Left ventricle myocardium inferior (tissue), 1 donor: ENCODE measurements around the gene ZNF254. TPM values are rescaled to one million over a fixed set of nuclear protein-coding genes. Genes with fewer than 3 reads are reported as not detected.

Source experiments
- DNase-seq: peaks from one replicate; pipeline ENCODE4 v3.0.0-alpha.2; 2020
- H3K27ac ChIP-seq: fragments of 200-600 bp; replicated peaks from 2 replicates; pipeline ENCODE4 v1.8.0; 2021
- H3K27me3 ChIP-seq: fragments of 200-600 bp; 2 replicates; pipeline ENCODE4 v1.8.0; 2021; ENCODE audit warnings: low read depth
- H3K36me3 ChIP-seq: fragments of 200-600 bp; 2 replicates; pipeline ENCODE4 v1.8.0; 2021
- H3K4me1 ChIP-seq: fragments of 200-600 bp; 2 replicates; pipeline ENCODE4 v1.8.0; 2021
- H3K4me3 ChIP-seq: fragments of 200-600 bp; 2 replicates; pipeline ENCODE4 v1.8.0; 2021; ENCODE audit warnings: mild to moderate bottlenecking, moderate library complexity
- H3K9me3 ChIP-seq: fragments of 200-600 bp; replicated peaks from 2 replicates; pipeline ENCODE4 v1.8.0; 2021
- intact Hi-C: fragments of 100-400 bp; cut with micrococcal nuclease; formaldehyde crosslinking; loops from one replicate; pipeline ENCODE4 v1.11.0; 2022
- total RNA-seq: library from RNA; stranded (reverse); fragmentation: NEBNext Ultra II Directional; extraction: Animal tissue kit (Norgen Biotek cat#: 25700); gene quantifications from one replicate; pipeline ENCODE4 v1.2.1, GENCODE V29; 2021
- TF ChIP-seq, protein P1 (sequence below): fragments of 200-600 bp; IDR thresholded peaks from 2 replicates; pipeline ENCODE4 v1.8.0; 2021; ENCODE audit warnings: antibody characterized with exemption, mild to moderate bottlenecking, borderline replicate concordance
- donor health status: DM: no; HTN: yes; CAD: no; lungs with severe emphysema.

ZNF254 gene
- total RNA-seq, 1 donor from 2014 or later: 8.4 TPM

DNA sequence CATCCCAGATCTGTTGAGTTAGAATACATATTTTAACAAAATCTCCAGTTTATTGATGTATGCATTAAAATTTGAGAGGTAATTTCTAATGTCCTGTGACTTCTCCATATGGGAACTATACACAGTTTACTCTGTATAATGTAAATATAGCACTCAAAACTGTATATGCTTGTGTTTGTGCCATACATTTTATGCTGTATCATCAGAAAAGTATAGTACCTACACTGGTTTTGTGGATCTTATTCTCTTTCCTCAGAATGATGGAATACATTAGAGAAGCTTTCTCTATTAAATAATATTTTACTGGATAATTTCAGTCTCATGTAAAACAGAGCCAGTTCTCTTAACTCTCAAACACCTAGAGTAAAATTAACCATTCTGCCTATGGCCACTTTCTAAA is 53.6 kb downstream of the ZNF254 start:
- DNase-seq: no peak
- TF ChIP-seq, protein P1, sequence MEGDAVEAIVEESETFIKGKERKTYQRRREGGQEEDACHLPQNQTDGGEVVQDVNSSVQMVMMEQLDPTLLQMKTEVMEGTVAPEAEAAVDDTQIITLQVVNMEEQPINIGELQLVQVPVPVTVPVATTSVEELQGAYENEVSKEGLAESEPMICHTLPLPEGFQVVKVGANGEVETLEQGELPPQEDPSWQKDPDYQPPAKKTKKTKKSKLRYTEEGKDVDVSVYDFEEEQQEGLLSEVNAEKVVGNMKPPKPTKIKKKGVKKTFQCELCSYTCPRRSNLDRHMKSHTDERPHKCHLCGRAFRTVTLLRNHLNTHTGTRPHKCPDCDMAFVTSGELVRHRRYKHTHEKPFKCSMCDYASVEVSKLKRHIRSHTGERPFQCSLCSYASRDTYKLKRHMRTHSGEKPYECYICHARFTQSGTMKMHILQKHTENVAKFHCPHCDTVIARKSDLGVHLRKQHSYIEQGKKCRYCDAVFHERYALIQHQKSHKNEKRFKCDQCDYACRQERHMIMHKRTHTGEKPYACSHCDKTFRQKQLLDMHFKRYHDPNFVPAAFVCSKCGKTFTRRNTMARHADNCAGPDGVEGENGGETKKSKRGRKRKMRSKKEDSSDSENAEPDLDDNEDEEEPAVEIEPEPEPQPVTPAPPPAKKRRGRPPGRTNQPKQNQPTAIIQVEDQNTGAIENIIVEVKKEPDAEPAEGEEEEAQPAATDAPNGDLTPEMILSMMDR: no peak
- Histone ChIP-seq H3K36me3 (peaks cover 49% of the 10 kb centered on the region), H3K4me3 (no peak overlapping the region), H3K9me3 (peaks cover 99% of the 10 kb centered on the region), H3K4me1 (peaks cover 7% of the 10 kb centered on the region), H3K27ac (no peak overlapping the region), H3K27me3 (no peaks in the 10 kb centered on the region)
- intact Hi-C loops: no loop called here

DNA sequence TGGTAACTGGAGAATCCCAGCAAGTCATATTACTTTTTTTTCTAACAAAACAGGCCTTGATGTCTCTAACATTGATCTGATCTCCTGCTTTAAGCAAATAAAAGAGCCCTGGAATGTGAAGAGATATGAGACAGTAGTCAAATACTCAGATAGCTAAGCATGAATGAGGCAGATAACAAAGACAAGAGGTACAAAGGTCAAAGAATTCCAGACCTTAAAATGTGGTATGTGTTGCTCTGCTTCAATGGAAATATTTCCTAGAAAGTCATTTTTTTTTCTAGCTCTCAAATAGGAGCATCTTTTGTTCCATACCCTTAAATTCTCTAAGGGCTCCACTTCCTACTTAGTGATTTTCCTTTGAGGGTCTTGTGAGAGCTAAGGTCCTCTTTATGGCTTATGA is 54.6 kb downstream of the ZNF254 start:
- no peak for DNase-seq
- intact Hi-C loops: no loop called here
- no peak overlapping the region for H3K4me3 ChIP-seq
- no peaks in the 10 kb centered on the region for H3K27me3 ChIP-seq
- H3K4me1 ChIP-seq: peaks cover 7% of the 10 kb centered on the region
- H3K36me3 ChIP-seq: peaks cover 49% of the 10 kb centered on the region
- peaks cover 99% of the 10 kb centered on the region for H3K9me3 ChIP-seq
- TF ChIP-seq, protein P1: no peak
- no peak overlapping the region for H3K27ac ChIP-seq

GRCh38 chr19:24142771-24143170 is 55.8 kb downstream of the ZNF254 start:
- no peak for DNase-seq
- Histone ChIP-seq H3K36me3 (peaks cover 49% of the 10 kb centered on the region), H3K27me3 (no peaks in the 10 kb centered on the region), H3K4me3 (no peak overlapping the region), H3K27ac (no peak overlapping the region), H3K4me1 (peaks cover 7% of the 10 kb centered on the region), H3K9me3 (peaks cover 99% of the 10 kb centered on the region)
- TF ChIP-seq, protein P1: no peak
- intact Hi-C loops: no loop called here

DNA sequence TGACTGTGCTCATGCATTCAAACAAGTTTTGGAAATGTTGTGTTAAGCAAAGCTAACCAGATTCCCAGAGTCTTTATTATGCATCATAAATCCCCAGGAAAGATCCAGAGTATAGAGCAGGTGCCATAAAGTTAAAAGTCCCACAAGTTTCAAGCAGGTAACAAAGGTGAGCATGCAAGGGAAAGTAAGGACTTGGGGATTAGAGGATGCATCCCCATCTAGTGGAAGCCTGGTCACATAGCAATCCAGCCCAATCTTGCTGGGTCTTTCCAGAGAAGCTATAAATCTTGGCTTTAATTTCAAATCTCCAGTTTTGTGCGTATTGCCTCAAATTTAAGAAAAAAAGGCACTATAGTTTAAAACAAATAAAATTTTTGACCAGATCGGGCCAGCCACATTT is 72.7 kb downstream of the ZNF254 start:
- H3K36me3 ChIP-seq: peaks cover 52% of the 10 kb centered on the region
- H3K4me1 ChIP-seq: no peaks in the 10 kb centered on the region
- TF ChIP-seq, protein P1: peak; percentile 44
- H3K9me3 ChIP-seq: peaks cover 94% of the 10 kb centered on the region
- no peak for DNase-seq
- H3K27ac ChIP-seq: no peak overlapping the region
- no peaks in the 10 kb centered on the region for H3K27me3 ChIP-seq
- no peak overlapping the region for H3K4me3 ChIP-seq
- intact Hi-C loops: no loop called here

DNA sequence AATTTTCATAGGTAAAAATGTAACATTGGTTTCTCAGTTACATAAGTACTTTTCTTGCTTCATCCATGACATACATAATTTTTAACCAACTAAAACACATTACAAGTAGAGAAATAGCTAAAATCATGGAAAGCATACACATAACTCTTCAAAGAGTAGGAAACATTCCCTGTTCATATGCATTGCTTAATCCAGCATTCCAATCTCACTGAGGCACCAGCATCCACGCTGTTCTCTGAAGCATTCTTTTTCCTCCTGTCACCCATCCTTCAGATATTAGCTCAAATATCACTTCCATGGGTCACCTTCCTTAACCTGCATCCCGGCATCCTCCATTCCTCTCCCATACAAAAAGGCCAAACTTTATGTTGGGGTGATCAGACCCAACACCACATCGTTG is 79.1 kb downstream of the ZNF254 start:
- Histone ChIP-seq H3K27ac (no peak overlapping the region), H3K36me3 (peaks cover 26% of the 10 kb centered on the region), H3K9me3 (peaks cover 57% of the 10 kb centered on the region), H3K4me3 (no peak overlapping the region), H3K27me3 (no peaks in the 10 kb centered on the region), H3K4me1 (no peaks in the 10 kb centered on the region)
- DNase-seq: no peak
- TF ChIP-seq, protein P1: no peak
- intact Hi-C loops: no loop called here

DNA sequence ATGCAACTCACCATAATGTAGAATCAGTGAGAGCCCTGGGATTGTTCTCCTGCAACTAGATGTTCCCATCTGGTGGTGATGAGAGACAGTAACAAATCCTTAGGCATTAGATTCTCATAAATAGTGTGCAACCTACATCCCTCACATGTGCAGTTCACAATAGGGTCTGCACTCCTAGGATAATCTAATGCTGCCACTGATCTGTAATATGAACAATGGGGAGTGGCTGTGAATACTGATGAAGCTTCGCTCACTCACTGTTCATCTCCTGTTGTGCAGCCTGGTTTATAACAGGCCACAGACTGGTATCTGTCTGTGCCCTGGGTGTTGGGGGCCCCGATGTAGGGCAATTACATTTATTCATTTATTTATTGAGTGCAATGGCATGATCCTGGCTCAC is 86.9 kb downstream of the ZNF254 start:
- no peak overlapping the region for H3K4me3 ChIP-seq
- no peak for DNase-seq
- intact Hi-C loops: no loop called here
- no peaks in the 10 kb centered on the region for H3K27me3 ChIP-seq
- peaks cover 60% of the 10 kb centered on the region for H3K9me3 ChIP-seq
- H3K27ac ChIP-seq: no peak overlapping the region
- TF ChIP-seq, protein P1: no peak
- peaks cover 12% of the 10 kb centered on the region for H3K36me3 ChIP-seq
- H3K4me1 ChIP-seq: no peaks in the 10 kb centered on the region
